Fibroblast of mammary gland (primary cell): ENCODE measurements around the gene VPS54.

Source experiments
- DNase-seq: peaks from one replicate; pipeline ENCODE4 v3.0.0-alpha.2; 2010; ENCODE audit warnings: low read depth
- H3K4me3 ChIP-seq: 2 replicates; pipeline ENCODE4 v1.5.1; 2011; ENCODE audit warnings: low read depth, mild to moderate bottlenecking, low read length, moderate library complexity; ENCODE audit not compliant: control insufficient read depth
- TF ChIP-seq, protein P1 (sequence below): conservative IDR thresholded peaks from 2 replicates; pipeline ENCODE4 v1.5.1; 2011; ENCODE audit warnings: low read depth, low read length, inconsistent platforms; ENCODE audit not compliant: control insufficient read depth, insufficient read depth

Gene VPS54

DNA sequence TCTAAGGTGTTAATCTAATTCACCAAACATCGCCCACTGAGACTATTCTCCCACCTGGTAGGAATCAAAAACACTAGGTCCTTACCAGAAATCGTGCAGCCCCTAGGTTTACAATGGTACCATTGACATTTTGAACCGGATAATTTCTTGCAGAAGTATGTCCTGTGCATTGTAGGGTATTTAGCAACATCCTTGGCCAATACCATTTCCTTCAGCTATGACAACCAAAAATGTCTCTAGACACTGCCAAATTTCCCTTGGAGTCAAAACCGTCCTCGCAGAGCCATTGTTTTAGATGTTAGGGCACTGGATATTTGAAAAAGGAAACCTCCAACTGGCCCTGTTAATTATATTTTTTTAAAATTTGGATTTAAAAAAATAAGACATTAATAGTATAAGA lies 3.8 kb downstream of the VPS54 start:
- H3K4me3 ChIP-seq: no peak overlapping the region
- TF ChIP-seq, protein P1, sequence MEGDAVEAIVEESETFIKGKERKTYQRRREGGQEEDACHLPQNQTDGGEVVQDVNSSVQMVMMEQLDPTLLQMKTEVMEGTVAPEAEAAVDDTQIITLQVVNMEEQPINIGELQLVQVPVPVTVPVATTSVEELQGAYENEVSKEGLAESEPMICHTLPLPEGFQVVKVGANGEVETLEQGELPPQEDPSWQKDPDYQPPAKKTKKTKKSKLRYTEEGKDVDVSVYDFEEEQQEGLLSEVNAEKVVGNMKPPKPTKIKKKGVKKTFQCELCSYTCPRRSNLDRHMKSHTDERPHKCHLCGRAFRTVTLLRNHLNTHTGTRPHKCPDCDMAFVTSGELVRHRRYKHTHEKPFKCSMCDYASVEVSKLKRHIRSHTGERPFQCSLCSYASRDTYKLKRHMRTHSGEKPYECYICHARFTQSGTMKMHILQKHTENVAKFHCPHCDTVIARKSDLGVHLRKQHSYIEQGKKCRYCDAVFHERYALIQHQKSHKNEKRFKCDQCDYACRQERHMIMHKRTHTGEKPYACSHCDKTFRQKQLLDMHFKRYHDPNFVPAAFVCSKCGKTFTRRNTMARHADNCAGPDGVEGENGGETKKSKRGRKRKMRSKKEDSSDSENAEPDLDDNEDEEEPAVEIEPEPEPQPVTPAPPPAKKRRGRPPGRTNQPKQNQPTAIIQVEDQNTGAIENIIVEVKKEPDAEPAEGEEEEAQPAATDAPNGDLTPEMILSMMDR: no peak
- no peak for DNase-seq

DNA sequence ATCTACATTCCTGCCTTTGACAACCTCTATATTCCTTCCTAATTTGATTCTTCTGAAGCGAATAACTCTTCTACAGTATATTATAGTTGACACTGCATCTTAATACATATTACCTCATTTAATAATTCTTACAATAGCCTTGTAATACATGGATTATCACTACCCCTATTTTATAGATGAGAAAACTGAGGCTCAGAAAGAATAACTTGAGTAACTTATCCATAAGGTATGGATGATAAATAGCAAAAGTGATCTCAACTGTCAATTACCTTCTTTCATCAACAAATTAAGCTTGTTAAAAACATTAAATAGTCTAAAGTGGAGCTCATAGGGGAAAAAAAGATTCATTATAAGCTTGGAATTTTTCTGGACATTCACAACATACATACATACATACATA lies 4.6 kb downstream of the VPS54 start:
- TF ChIP-seq, protein P1: no peak
- H3K4me3 ChIP-seq: no peak overlapping the region
- no peak for DNase-seq

DNA sequence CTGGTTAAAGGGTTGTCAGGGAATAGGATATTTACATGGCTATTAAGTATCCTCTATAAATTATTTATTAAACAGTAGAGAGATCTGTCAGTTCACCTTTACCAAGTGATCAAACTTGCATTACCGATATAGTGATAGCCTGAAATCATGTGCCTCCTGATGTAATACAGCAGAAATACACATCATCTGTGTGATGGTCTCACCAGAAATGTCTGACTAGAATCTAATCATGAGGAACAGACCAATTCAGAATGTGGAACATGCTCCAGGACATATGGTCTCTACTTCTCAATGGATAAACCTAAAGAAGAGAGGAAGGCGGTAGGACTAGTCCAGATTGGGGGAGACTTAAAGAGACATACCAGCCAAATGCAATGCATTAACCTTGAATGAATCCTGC lies 6.2 kb downstream of the VPS54 start:
- no peak for DNase-seq
- no peak overlapping the region for H3K4me3 ChIP-seq
- TF ChIP-seq, protein P1: no peak

DNA sequence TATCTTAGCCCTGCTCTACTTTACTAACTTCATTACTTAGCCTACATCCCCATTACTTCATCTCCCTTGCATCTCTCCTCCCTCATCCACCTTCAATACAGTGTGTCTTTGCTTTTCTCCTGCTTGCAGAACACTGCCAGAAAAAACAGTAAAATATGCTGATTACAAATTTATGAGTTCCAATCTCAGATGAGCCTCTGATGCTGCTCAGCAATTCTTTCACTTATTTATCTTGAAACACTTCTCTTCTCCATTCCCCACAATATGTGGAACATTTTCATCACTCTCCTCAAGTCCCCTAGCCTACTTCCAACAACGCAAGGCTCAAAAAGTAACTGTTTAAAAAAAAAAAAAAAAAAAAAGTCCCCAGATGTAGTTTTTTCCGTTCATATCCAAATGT lies 7.1 kb downstream of the VPS54 start:
- TF ChIP-seq, protein P1: no peak
- DNase-seq: no peak
- H3K4me3 ChIP-seq: no peak overlapping the region

DNA sequence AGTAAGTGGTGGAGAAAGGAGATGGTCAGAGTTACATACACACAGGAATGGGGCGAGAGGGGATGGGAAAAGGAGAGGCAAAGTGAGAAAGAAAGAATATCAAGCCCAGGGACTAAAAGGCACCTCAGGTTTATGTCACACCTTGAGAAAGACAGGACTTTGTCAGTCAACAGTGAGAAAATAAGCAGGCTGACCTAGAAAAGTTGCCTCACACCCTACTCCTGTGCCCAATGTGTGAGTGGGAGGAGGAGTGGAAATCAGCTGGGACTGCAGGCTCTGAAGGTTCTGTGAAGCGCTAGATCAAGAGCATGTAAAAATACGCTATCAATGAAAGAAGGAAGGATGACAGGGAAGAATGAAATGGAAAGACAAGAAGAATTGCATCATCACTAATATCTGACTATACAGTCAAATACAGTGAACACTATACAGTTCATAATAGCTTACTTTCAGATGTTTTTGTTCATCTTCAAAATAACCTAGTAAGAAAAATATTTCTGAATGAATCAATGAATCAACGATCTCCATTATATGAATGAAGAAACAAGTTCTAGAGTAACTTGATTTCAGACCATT lies 10.7 kb downstream of the VPS54 start:
- no peak overlapping the region for H3K4me3 ChIP-seq
- TF ChIP-seq, protein P1: no peak
- no peak for DNase-seq

DNA sequence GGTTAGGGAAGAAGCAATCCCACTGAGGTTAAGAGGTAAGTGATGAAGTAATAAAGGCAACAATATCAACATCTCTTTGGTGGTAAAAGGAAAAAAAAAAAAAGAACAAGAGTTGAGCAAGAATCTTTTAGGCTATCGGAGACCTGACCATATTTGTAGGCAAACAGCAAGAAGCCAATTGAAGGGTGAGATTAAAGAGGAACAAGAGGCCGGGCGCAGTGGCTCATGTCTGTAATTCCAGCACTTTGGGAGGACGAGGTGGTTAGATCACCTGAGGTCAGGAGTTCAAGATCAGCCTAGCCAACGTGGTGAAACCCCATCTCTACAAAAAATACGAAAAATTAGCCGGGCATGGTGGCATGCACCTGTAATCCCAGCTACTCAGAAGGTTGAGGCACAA lies 11.3 kb downstream of the VPS54 start:
- no peak for DNase-seq

More for the DNA sequence above, 11.3 kb downstream of the VPS54 start:
- no peak overlapping the region for H3K4me3 ChIP-seq
- TF ChIP-seq, protein P1: no peak
